ENCODE data around the gene KCNQ4. TPM values are rescaled to one million over a fixed set of nuclear protein-coding genes. Genes with fewer than 3 reads are reported as not detected.

KCNQ4 gene
- total and polyA plus RNA-seq, 10 of the 15 experiments (the other 5 are each of a cell fraction or from before 2014, with no cell fraction given): 0.04 to 0.18 (median 0.08) TPM; not detected in 2

- TF ChIP-seq ZNF592 (IDR thresholded peaks at IDR 0.05): no peak
- no peak for TF ChIP-seq ZNF24 (IDR thresholded peaks at IDR 0.05)
- no peak for TF ChIP-seq ATF7 (IDR thresholded peaks at IDR 0.05; ENCODE audit: low read depth)
Measured at GRCh38 chr1:40740997-40741736, 42.4 kb upstream of the KCNQ4 start (continued).

GRCh38 chr1:40742363-40743061 is 41.1 kb upstream of the KCNQ4 start:
- FAIRE-seq (no peak), ATAC-seq (peak; percentile 48), DNase-seq (ENCODE audit: low read depth, low spot score) (no peak)
- H3K4me2 ChIP-seq (ENCODE audit: control insufficient read depth, insufficient read depth): no peak overlapping the region
- ChIA-PET POLR2A (no interaction called here), SMC1A (ENCODE audit: uncharacterized antibody, unreplicated experiment) (interaction anchor here (0.7 to 2.2 kb wide), 4 partner anchors 11 to 52 kb away, joined by 3 to 9 read pairs (median 3); no protein-coding TSS in a partner anchor), RAD21 (ENCODE audit: unreplicated experiment) (interaction anchor here (0.6 kb wide), 1 partner anchor 11 kb away, joined by 4 read pairs; no protein-coding TSS in a partner anchor), CTCF (interaction anchor here (1.0 to 1.3 kb wide), 3 partner anchors 12 to 32 kb away, joined by 3 read pairs; no protein-coding TSS in a partner anchor)
- 52% methylated on average over 3 of the region's 3 CpGs for WGBS (ENCODE audit: insufficient coverage, insufficient replicate concordance, low lambda C conversion rate, missing lambda C conversion rate)
- H3K4me1 ChIP-seq (ENCODE audit: control insufficient read depth, insufficient read depth, low read length): peaks cover 3% of the 10 kb centered on the region; the same call in 1 of the 2 replicates
- intact Hi-C loops (cut with micrococcal nuclease; ENCODE audit: unreplicated experiment): no loop called here
- no peak overlapping the region for H3K9ac ChIP-seq (ENCODE audit: control insufficient read depth, insufficient read depth, low read length)
- H3K79me2 ChIP-seq (ENCODE audit: control insufficient read depth, insufficient read depth, low read length): peaks cover 18% of the 10 kb centered on the region
- in situ Hi-C loops (cut with MboI): no loop called here
- no peak overlapping the region for H3K27ac ChIP-seq (ENCODE audit: control insufficient read depth, insufficient read depth)
- no peak overlapping the region for H2AFZ ChIP-seq (ENCODE audit: control insufficient read depth, low read depth, low read length)
- TSS peak; percentile 24 for BruUV-seq (replicated peaks)
- H3K9me3 ChIP-seq (replicated peaks; ENCODE audit: control insufficient read depth, insufficient read depth, low read length): no peaks in the 10 kb centered on the region
- TF ChIP-seq FOS (IDR thresholded peaks at IDR 0.05; ENCODE audit: borderline replicate concordance, extremely low read depth, insufficient read length): no peak
- 0 out of 4 replicates have a peak, but pooled peaks of 1 of the 2 experiments have one; percentile 4 for TF ChIP-seq BHLHE40 (IDR thresholded peaks at IDR 0.05; ENCODE audit: borderline replicate concordance in 1 of 2, low read depth in 2 of 2, low read length in 1 of 2)
- TF ChIP-seq RAD51 (IDR thresholded peaks at IDR 0.05): peak; percentile 53
- H3K4me3 ChIP-seq: no peak overlapping the region
- no peaks in the 10 kb centered on the region for H4K20me1 ChIP-seq (ENCODE audit: control insufficient read depth, insufficient read depth)
- H3K27me3 ChIP-seq (replicated peaks in 1 of 2; ENCODE audit: control insufficient read depth in 2 of 2, insufficient read depth in 2 of 2, low read length in 1 of 2): no peaks in the 10 kb centered on the region
- peaks cover 8 to 31% of the 10 kb centered on the region in 2 experiments for H3K36me3 ChIP-seq (ENCODE audit: control insufficient read depth in 2 of 2, insufficient read depth in 2 of 2, low read length in 1 of 2)

Measured in GM12878 (cell line).